Neural progenitor cell (in vitro differentiated cells): ENCODE data around the gene COLEC12.

Source experiments
- EZH2 ChIP-seq: fragments of 200-600 bp; sonication (generic); IDR thresholded peaks from 2 replicates; pipeline ENCODE4 v1.6.1; 2017; ENCODE audit warnings: antibody characterized with exemption, mild to moderate bottlenecking, moderate library complexity
- TF ChIP-seq, protein P1 (sequence below): fragments of 200-600 bp; sonication (generic); IDR thresholded peaks from 2 replicates; pipeline ENCODE4 v1.5.1; 2017; ENCODE audit warnings: antibody characterized with exemption, mild to moderate bottlenecking

GRCh38 chr18:399631-400135, 100.8 kb downstream of the COLEC12 start:
- TF ChIP-seq, protein P1, sequence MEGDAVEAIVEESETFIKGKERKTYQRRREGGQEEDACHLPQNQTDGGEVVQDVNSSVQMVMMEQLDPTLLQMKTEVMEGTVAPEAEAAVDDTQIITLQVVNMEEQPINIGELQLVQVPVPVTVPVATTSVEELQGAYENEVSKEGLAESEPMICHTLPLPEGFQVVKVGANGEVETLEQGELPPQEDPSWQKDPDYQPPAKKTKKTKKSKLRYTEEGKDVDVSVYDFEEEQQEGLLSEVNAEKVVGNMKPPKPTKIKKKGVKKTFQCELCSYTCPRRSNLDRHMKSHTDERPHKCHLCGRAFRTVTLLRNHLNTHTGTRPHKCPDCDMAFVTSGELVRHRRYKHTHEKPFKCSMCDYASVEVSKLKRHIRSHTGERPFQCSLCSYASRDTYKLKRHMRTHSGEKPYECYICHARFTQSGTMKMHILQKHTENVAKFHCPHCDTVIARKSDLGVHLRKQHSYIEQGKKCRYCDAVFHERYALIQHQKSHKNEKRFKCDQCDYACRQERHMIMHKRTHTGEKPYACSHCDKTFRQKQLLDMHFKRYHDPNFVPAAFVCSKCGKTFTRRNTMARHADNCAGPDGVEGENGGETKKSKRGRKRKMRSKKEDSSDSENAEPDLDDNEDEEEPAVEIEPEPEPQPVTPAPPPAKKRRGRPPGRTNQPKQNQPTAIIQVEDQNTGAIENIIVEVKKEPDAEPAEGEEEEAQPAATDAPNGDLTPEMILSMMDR = no peak
- no peak for TF ChIP-seq EZH2
